ENCODE results near the gene WDR64.

DNA sequence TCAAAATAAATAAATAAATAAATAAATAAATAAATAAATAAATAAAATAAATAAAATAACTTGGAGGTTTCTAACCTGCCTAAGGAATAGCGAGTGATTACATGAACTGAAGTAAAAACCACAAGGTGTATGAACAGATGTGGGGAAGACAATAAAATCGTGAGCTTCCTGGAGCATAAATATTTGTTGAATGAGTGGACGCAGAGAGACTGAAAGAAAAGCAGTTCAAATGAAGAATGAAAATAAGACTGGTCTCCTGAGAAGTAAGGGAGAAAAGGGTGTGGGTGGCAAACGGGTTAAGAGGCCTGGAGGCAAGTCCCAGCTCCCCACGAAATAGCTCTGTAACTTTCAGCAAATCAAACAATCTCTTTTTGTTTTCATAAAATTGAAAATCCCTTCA, 45.5 kb upstream of the WDR64 start:
- TF ChIP-seq, protein P1, sequence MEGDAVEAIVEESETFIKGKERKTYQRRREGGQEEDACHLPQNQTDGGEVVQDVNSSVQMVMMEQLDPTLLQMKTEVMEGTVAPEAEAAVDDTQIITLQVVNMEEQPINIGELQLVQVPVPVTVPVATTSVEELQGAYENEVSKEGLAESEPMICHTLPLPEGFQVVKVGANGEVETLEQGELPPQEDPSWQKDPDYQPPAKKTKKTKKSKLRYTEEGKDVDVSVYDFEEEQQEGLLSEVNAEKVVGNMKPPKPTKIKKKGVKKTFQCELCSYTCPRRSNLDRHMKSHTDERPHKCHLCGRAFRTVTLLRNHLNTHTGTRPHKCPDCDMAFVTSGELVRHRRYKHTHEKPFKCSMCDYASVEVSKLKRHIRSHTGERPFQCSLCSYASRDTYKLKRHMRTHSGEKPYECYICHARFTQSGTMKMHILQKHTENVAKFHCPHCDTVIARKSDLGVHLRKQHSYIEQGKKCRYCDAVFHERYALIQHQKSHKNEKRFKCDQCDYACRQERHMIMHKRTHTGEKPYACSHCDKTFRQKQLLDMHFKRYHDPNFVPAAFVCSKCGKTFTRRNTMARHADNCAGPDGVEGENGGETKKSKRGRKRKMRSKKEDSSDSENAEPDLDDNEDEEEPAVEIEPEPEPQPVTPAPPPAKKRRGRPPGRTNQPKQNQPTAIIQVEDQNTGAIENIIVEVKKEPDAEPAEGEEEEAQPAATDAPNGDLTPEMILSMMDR (IDR thresholded peaks at IDR 0.05; ENCODE audit: low read depth, low read length, missing input control) = no peak
- TF ChIP-seq GABPA (IDR thresholded peaks at IDR 0.05 in 1 of 2, conservative IDR thresholded peaks at IDR 0.05 in 1 of 2) = no peak
- no peak for TF ChIP-seq RAD21 (IDR thresholded peaks at IDR 0.05)
- TF ChIP-seq, protein P2, sequence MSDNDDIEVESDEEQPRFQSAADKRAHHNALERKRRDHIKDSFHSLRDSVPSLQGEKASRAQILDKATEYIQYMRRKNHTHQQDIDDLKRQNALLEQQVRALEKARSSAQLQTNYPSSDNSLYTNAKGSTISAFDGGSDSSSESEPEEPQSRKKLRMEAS (IDR thresholded peaks at IDR 0.05) = no peak
- no peak for TF ChIP-seq SP1 (IDR thresholded peaks at IDR 0.05)
- TF ChIP-seq, protein P3, sequence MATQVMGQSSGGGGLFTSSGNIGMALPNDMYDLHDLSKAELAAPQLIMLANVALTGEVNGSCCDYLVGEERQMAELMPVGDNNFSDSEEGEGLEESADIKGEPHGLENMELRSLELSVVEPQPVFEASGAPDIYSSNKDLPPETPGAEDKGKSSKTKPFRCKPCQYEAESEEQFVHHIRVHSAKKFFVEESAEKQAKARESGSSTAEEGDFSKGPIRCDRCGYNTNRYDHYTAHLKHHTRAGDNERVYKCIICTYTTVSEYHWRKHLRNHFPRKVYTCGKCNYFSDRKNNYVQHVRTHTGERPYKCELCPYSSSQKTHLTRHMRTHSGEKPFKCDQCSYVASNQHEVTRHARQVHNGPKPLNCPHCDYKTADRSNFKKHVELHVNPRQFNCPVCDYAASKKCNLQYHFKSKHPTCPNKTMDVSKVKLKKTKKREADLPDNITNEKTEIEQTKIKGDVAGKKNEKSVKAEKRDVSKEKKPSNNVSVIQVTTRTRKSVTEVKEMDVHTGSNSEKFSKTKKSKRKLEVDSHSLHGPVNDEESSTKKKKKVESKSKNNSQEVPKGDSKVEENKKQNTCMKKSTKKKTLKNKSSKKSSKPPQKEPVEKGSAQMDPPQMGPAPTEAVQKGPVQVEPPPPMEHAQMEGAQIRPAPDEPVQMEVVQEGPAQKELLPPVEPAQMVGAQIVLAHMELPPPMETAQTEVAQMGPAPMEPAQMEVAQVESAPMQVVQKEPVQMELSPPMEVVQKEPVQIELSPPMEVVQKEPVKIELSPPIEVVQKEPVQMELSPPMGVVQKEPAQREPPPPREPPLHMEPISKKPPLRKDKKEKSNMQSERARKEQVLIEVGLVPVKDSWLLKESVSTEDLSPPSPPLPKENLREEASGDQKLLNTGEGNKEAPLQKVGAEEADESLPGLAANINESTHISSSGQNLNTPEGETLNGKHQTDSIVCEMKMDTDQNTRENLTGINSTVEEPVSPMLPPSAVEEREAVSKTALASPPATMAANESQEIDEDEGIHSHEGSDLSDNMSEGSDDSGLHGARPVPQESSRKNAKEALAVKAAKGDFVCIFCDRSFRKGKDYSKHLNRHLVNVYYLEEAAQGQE (IDR thresholded peaks at IDR 0.05) = no peak
- TF ChIP-seq, protein P4, sequence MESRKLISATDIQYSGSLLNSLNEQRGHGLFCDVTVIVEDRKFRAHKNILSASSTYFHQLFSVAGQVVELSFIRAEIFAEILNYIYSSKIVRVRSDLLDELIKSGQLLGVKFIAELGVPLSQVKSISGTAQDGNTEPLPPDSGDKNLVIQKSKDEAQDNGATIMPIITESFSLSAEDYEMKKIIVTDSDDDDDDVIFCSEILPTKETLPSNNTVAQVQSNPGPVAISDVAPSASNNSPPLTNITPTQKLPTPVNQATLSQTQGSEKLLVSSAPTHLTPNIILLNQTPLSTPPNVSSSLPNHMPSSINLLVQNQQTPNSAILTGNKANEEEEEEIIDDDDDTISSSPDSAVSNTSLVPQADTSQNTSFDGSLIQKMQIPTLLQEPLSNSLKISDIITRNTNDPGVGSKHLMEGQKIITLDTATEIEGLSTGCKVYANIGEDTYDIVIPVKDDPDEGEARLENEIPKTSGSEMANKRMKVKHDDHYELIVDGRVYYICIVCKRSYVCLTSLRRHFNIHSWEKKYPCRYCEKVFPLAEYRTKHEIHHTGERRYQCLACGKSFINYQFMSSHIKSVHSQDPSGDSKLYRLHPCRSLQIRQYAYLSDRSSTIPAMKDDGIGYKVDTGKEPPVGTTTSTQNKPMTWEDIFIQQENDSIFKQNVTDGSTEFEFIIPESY (IDR thresholded peaks at IDR 0.05) = no peak
- TF ChIP-seq JUND (IDR thresholded peaks at IDR 0.05) = no peak
- no peak for TF ChIP-seq EGR1 (IDR thresholded peaks at IDR 0.05; ENCODE audit: low read depth in 2 of 2)
- TF ChIP-seq HNF4G (IDR thresholded peaks at IDR 0.05) = no peak
- TF ChIP-seq, protein P5, sequence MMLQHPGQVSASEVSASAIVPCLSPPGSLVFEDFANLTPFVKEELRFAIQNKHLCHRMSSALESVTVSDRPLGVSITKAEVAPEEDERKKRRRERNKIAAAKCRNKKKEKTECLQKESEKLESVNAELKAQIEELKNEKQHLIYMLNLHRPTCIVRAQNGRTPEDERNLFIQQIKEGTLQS (IDR thresholded peaks at IDR 0.05) = no peak
- no peak for TF ChIP-seq YY1 (IDR thresholded peaks at IDR 0.05)

All from liver (tissue), 3 donors.